H9 (cell line): ENCODE measurements around the gene STAB2. TPM values are rescaled to one million over a fixed set of nuclear protein-coding genes. Genes with fewer than 3 reads are reported as not detected.

Source experiments
- DNase-seq: peaks from one replicate; pipeline ENCODE4 v3.0.0-alpha.2; 2017
- H2AFZ ChIP-seq: one replicate; pipeline ENCODE4 v1.6.1; 2013; ENCODE audit warnings: mild to moderate bottlenecking, low read length, control low read depth, moderate library complexity
- H2AK5ac ChIP-seq: 2 replicates; pipeline ENCODE4 v1.6.1; 2013; ENCODE audit warnings: low read length, control low read depth, mixed read lengths; ENCODE audit not compliant: insufficient read length
- H2BK120ac ChIP-seq: one replicate; pipeline ENCODE4 v1.6.1; 2013; ENCODE audit warnings: low read depth, mild to moderate bottlenecking, low read length, control low read depth, inconsistent platforms; ENCODE audit not compliant: poor library complexity, severe bottlenecking
- H2BK12ac ChIP-seq: 2 replicates; pipeline ENCODE4 v1.6.1; 2013; ENCODE audit warnings: low read length, control low read depth, mixed read lengths, low read depth; ENCODE audit not compliant: insufficient read length
- H2BK15ac ChIP-seq: 2 replicates; pipeline ENCODE4 v1.6.1; 2013; ENCODE audit warnings: low read depth, low read length, control low read depth
- H2BK20ac ChIP-seq: one replicate; pipeline ENCODE4 v1.6.1; 2013; ENCODE audit warnings: low read depth, mild to moderate bottlenecking, low read length, control low read depth, inconsistent platforms; ENCODE audit not compliant: poor library complexity, severe bottlenecking
- H2BK5ac ChIP-seq: 2 replicates; pipeline ENCODE4 v1.6.1; 2013; ENCODE audit warnings: low read length, control low read depth, mixed read lengths; ENCODE audit not compliant: insufficient read length
- H3K14ac ChIP-seq: 2 replicates; pipeline ENCODE4 v1.6.1; 2013; ENCODE audit warnings: low read length, control low read depth; ENCODE audit not compliant: insufficient read depth
- H3K18ac ChIP-seq: 2 replicates; pipeline ENCODE4 v1.6.1; 2013; ENCODE audit warnings: low read depth, mild to moderate bottlenecking, mixed read lengths, low read length, control low read depth; ENCODE audit not compliant: insufficient read length
- H3K23ac ChIP-seq: 2 replicates; pipeline ENCODE4 v1.6.1; 2013; ENCODE audit warnings: low read length, control low read depth, mixed read lengths, low read depth; ENCODE audit not compliant: insufficient read length
- H3K23me2 ChIP-seq: 2 replicates; pipeline ENCODE4 v1.6.1; 2013; ENCODE audit warnings: low read depth, mild to moderate bottlenecking, mixed read lengths, low read length, control low read depth; ENCODE audit not compliant: insufficient read length, poor library complexity, severe bottlenecking
- H3K27ac ChIP-seq: 2 replicates; pipeline ENCODE4 v1.5.1; 2013; ENCODE audit warnings: low read length, control low read depth, mixed read lengths, low read depth; ENCODE audit not compliant: insufficient read length
- H3K27me3 ChIP-seq: 2 replicates; pipeline ENCODE4 v1.6.1; 2013; ENCODE audit warnings: low read length, control low read depth, inconsistent platforms; ENCODE audit not compliant: insufficient read depth
- H3K4ac ChIP-seq: 2 replicates; pipeline ENCODE4 v1.6.1; 2013; ENCODE audit warnings: low read depth, mild to moderate bottlenecking, control low read depth, inconsistent platforms, low read length, moderate library complexity
- H3K4me1 ChIP-seq: 2 replicates; pipeline ENCODE4 v1.6.1; 2013; ENCODE audit warnings: low read length, control low read depth, inconsistent platforms; ENCODE audit not compliant: insufficient read depth
- H3K4me2 ChIP-seq: 2 replicates; pipeline ENCODE4 v1.6.1; 2013; ENCODE audit warnings: low read length, control low read depth, mixed read lengths; ENCODE audit not compliant: insufficient read length, insufficient read depth
- H3K56ac ChIP-seq: 2 replicates; pipeline ENCODE4 v1.6.1; 2013; ENCODE audit warnings: low read depth, mild to moderate bottlenecking, mixed read lengths, low read length, control low read depth; ENCODE audit not compliant: insufficient read length
- H3K79me1 ChIP-seq: 2 replicates; pipeline ENCODE4 v1.6.1; 2013; ENCODE audit warnings: low read depth, mild to moderate bottlenecking, moderate library complexity, low read length, control low read depth, inconsistent platforms; ENCODE audit not compliant: insufficient read depth, poor library complexity, severe bottlenecking
- H3K79me2 ChIP-seq: 2 replicates; pipeline ENCODE4 v1.6.1; 2013; ENCODE audit warnings: low read length, control low read depth, inconsistent platforms; ENCODE audit not compliant: insufficient read depth
- H3K9ac ChIP-seq: 2 replicates; pipeline ENCODE4 v1.6.1; 2013; ENCODE audit warnings: low read length, control low read depth, mixed read lengths; ENCODE audit not compliant: insufficient read length; ENCODE audit errors: extremely low read depth
- H3K9me3 ChIP-seq: one replicate; pipeline ENCODE4 v1.6.1; 2013; ENCODE audit warnings: low read depth, low read length, inconsistent platforms; ENCODE audit not compliant: control insufficient read depth
- H3T11ph ChIP-seq: one replicate; pipeline ENCODE4 v1.6.1; 2013; ENCODE audit warnings: mild to moderate bottlenecking, low read length, control low read depth, inconsistent platforms
- H4K20me1 ChIP-seq: one replicate; pipeline ENCODE4 v1.6.1; 2013; ENCODE audit not compliant: control insufficient read depth, insufficient read length, insufficient read depth
- H4K5ac ChIP-seq: 2 replicates; pipeline ENCODE4 v1.6.1; 2013; ENCODE audit warnings: low read depth, mild to moderate bottlenecking, mixed read lengths, low read length, control low read depth; ENCODE audit not compliant: insufficient read length
- H4K8ac ChIP-seq: replicated peaks from 2 replicates; pipeline ENCODE4 v1.6.1; 2013; ENCODE audit warnings: low read length, control low read depth, mixed read lengths, low read depth; ENCODE audit not compliant: insufficient read length
- H4K91ac ChIP-seq: 2 replicates; pipeline ENCODE4 v1.6.1; 2013; ENCODE audit warnings: low read depth, mild to moderate bottlenecking, moderate library complexity, mixed read lengths, low read length, control low read depth; ENCODE audit not compliant: insufficient read length
- H3K27ac Mint-ChIP-seq, 3 experiments: 2 replicates in 2 of 3; 3 replicates in 1 of 3; pipeline ENCODE4 v1.8.0; 2020 to 2021; ENCODE audit warnings: mixed read lengths in 3 of 3, mild to moderate bottlenecking in 1 of 3, moderate library complexity in 1 of 3
- H3K27me3 Mint-ChIP-seq: 2 replicates; pipeline ENCODE4 v1.8.0; 2021; ENCODE audit warnings: low read depth, mild to moderate bottlenecking, moderate library complexity, mixed read lengths
- H3K36me3 Mint-ChIP-seq, 3 experiments: 2 replicates in 2 of 3; 3 replicates in 1 of 3; pipeline ENCODE4 v1.8.0; 2020 to 2021; ENCODE audit warnings: low read depth in 3 of 3, mixed read lengths in 3 of 3; ENCODE audit not compliant: insufficient read depth in 1 of 3
- H3K4me1 Mint-ChIP-seq, 2 experiments: 2 replicates each; pipeline ENCODE4 v1.8.0; 2020; ENCODE audit warnings: mixed read lengths in 2 of 2
- H3K4me3 Mint-ChIP-seq, 2 experiments: 2 replicates in 1 of 2; 3 replicates in 1 of 2; pipeline ENCODE4 v1.8.0; 2020 to 2021; ENCODE audit warnings: mild to moderate bottlenecking in 2 of 2, mixed read lengths in 2 of 2, moderate library complexity in 1 of 2
- H3K9me3 Mint-ChIP-seq, 2 experiments: 2 replicates in 1 of 2; 3 replicates in 1 of 2; pipeline ENCODE4 v1.8.0; 2020; ENCODE audit warnings: mild to moderate bottlenecking in 2 of 2, mixed read lengths in 2 of 2, moderate library complexity in 1 of 2
- WGBS: extraction: QIAGEN DNeasy Blood & Tissue Kit; methylation state at CpG from one replicate; pipeline ENCODE4 v1.1.7; 2013; ENCODE audit warnings: missing lambda C conversion rate, low lambda C conversion rate, mixed read lengths; ENCODE audit not compliant: insufficient read length; ENCODE audit errors: extremely low coverage; 5-methylcytosine and 5-hydroxymethylcytosine counted together
- total RNA-seq: library from RNA; stranded (reverse); gene quantifications from 2 replicates; pipeline ENCODE4 v1.2.1, GENCODE V29; 2021
- TF ChIP-seq, protein P1 (sequence below): fragments of 200-600 bp; sonication (generic); conservative IDR thresholded peaks from 3 replicates; pipeline ENCODE4 v1.8.0; 2021; ENCODE audit warnings: antibody characterized with exemption, mild to moderate bottlenecking

The STAB2 gene
- total RNA-seq, 1 experiment from 2014 or later, result 0.02 TPM

- no peak overlapping the region for H2AK5ac ChIP-seq
- H3K27ac ChIP-seq, result no peak overlapping the region
- H3K36me3 Mint-ChIP-seq, result no peaks in the 10 kb centered on the region
- H4K20me1 ChIP-seq, result peaks cover 2% of the 10 kb centered on the region
- no peaks in the 10 kb centered on the region for H3K23me2 ChIP-seq
- no peaks in the 10 kb centered on the region for H3K27me3 Mint-ChIP-seq
- H3K27ac Mint-ChIP-seq, result no peak overlapping the region
- no peak overlapping the region for H3K18ac ChIP-seq
- H4K5ac ChIP-seq, result no peak overlapping the region
- H2BK12ac ChIP-seq, result no peak overlapping the region
- H3K79me1 ChIP-seq, result no peaks in the 10 kb centered on the region
- no peak overlapping the region for H4K8ac ChIP-seq
- no peaks in the 10 kb centered on the region for H3K4me1 Mint-ChIP-seq
- no peak overlapping the region for H2BK5ac ChIP-seq
- H3K4ac ChIP-seq, result no peak overlapping the region
- H3K14ac ChIP-seq, result no peak overlapping the region
- H3T11ph ChIP-seq, result no peak overlapping the region
- DNase-seq, result no peak
- no peak overlapping the region for H3K4me2 ChIP-seq
- H3K56ac ChIP-seq, result no peak overlapping the region
- H2AFZ ChIP-seq, result no peak overlapping the region
- H3K9ac ChIP-seq, result no peak overlapping the region
- no CpG with 5 or more reads among the region's 8 CpGs for WGBS
- no peak overlapping the region for H2BK15ac ChIP-seq
- H2BK20ac ChIP-seq, result no peak overlapping the region
- H4K91ac ChIP-seq, result no peak overlapping the region
- no peaks in the 10 kb centered on the region for H3K79me2 ChIP-seq
- no peaks in the 10 kb centered on the region for H3K9me3 ChIP-seq
- no peak overlapping the region for H3K4me3 Mint-ChIP-seq
- H3K4me1 ChIP-seq, result no peaks in the 10 kb centered on the region
- H3K9me3 Mint-ChIP-seq, result no peaks in the 10 kb centered on the region
- H3K27me3 ChIP-seq, result no peaks in the 10 kb centered on the region
- no peak overlapping the region for H3K23ac ChIP-seq
- H2BK120ac ChIP-seq, result no peak overlapping the region
- TF ChIP-seq, protein P1, sequence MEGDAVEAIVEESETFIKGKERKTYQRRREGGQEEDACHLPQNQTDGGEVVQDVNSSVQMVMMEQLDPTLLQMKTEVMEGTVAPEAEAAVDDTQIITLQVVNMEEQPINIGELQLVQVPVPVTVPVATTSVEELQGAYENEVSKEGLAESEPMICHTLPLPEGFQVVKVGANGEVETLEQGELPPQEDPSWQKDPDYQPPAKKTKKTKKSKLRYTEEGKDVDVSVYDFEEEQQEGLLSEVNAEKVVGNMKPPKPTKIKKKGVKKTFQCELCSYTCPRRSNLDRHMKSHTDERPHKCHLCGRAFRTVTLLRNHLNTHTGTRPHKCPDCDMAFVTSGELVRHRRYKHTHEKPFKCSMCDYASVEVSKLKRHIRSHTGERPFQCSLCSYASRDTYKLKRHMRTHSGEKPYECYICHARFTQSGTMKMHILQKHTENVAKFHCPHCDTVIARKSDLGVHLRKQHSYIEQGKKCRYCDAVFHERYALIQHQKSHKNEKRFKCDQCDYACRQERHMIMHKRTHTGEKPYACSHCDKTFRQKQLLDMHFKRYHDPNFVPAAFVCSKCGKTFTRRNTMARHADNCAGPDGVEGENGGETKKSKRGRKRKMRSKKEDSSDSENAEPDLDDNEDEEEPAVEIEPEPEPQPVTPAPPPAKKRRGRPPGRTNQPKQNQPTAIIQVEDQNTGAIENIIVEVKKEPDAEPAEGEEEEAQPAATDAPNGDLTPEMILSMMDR, result no peak
Observed at GRCh38 chr12:103725398-103725797, 138.3 kb downstream of the STAB2 start.
